GM18519 (cell line): Measurements from ENCODE around the gene RAB3C.

Source experiments
- ATAC-seq: cut with Tn5 transposase; IDR thresholded peaks from one replicate; pipeline ENCODE4 v1.9.1; 2021; ENCODE audit warnings: mild to moderate bottlenecking, moderate library complexity; ENCODE audit not compliant: unreplicated experiment, low FRiP score

The RAB3C gene

GRCh38 chr5:58763390-58763789, 180.5 kb downstream of the RAB3C start:
- ATAC-seq = no peak

- ATAC-seq = no peak
Observed at GRCh38 chr5:58764199-58764598, 181.3 kb downstream of the RAB3C start.

GRCh38 chr5:58765058-58765457, 182.2 kb downstream of the RAB3C start:
- ATAC-seq = no peak

- ATAC-seq = no peak
Observed at GRCh38 chr5:58767104-58767503, 184.2 kb downstream of the RAB3C start.

- no peak for ATAC-seq
Observed at GRCh38 chr5:58770136-58770535, 187.3 kb downstream of the RAB3C start.

GRCh38 chr5:58771796-58772195, 188.9 kb downstream of the RAB3C start:
- no peak for ATAC-seq

GRCh38 chr5:58773744-58774441, 191.0 kb downstream of the RAB3C start:
- no peak for ATAC-seq

- no peak for ATAC-seq
Observed at GRCh38 chr5:58774937-58775336, 192.1 kb downstream of the RAB3C start.

- no peak for ATAC-seq
Observed at GRCh38 chr5:58775701-58776262, 192.9 kb downstream of the RAB3C start.

GRCh38 chr5:58776559-58776958, 193.7 kb downstream of the RAB3C start:
- ATAC-seq = no peak

GRCh38 chr5:58778888-58779287, 196.0 kb downstream of the RAB3C start:
- no peak for ATAC-seq

- ATAC-seq = no peak
Observed at GRCh38 chr5:58786035-58786434, 203.2 kb downstream of the RAB3C start.

GRCh38 chr5:58786711-58787303, 203.9 kb downstream of the RAB3C start:
- no peak for ATAC-seq

- ATAC-seq = no peak
Observed at GRCh38 chr5:58787987-58788386, 205.1 kb downstream of the RAB3C start.

GRCh38 chr5:58793888-58794657, 211.2 kb downstream of the RAB3C start:
- no peak for ATAC-seq

GRCh38 chr5:58794875-58795274, 212.0 kb downstream of the RAB3C start:
- ATAC-seq = no peak

- no peak for ATAC-seq
Observed at GRCh38 chr5:58795327-58795726, 212.5 kb downstream of the RAB3C start.

- ATAC-seq = no peak
Observed at GRCh38 chr5:58797021-58797420, 214.1 kb downstream of the RAB3C start.

- no peak for ATAC-seq
Observed at GRCh38 chr5:58800356-58800755, 217.5 kb downstream of the RAB3C start.

GRCh38 chr5:58800861-58801540, 218.1 kb downstream of the RAB3C start:
- ATAC-seq = no peak

- no peak for ATAC-seq
Observed at GRCh38 chr5:58803056-58803455, 220.2 kb downstream of the RAB3C start.
